GM21367 (cell line): ENCODE data around the gene GRM1.

Experiments
- ATAC-seq: cut with Tn5 transposase; IDR thresholded peaks from one replicate; pipeline ENCODE4 v1.9.1; 2021; ENCODE audit not compliant: unreplicated experiment

Gene GRM1

GRCh38 chr6:146434732-146435390 is 406.0 kb downstream of the GRM1 start:
- no peak for ATAC-seq

GRCh38 chr6:146441907-146442306 is 413.0 kb downstream of the GRM1 start:
- ATAC-seq: no peak

DNA sequence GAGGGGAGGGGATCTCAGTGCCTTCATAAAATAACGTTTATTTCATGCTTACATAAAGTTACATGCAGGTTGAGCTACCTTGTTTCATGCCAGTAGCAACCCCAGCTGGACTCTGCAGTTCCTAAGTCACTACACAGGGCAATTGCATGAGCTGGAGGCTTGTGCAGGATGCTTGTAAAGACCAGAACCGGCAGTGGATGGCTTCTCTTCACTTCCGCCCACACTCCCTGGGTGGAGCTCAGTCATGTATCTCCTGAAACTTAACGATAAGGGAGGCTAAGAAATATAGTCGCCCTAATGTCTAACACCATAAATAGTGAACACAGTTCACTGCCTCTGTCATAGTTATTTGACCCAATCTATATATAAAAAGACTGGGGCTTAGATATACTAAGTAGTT is 415.3 kb downstream of the GRM1 start:
- ATAC-seq: no peak

GRCh38 chr6:146445233-146445632 is 416.4 kb downstream of the GRM1 start:
- no peak for ATAC-seq

DNA sequence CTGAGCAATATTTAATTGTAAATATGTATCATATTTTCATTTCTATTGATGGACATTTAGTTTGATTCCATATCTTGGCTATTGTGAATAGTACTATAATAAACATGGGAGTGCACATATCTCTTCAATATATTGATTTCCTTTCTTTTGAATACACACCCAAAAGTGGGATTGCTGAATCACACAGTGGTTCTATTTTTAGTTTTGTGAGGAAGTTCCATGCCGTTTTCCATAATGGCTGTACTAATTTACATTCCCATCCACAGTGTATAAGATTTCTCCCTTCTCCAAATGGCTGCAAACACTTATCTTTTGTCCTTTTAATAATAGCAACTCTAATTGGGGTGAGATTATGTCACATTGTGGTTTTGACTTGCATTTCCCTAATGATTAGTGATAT is 428.0 kb downstream of the GRM1 start:
- ATAC-seq: no peak

DNA sequence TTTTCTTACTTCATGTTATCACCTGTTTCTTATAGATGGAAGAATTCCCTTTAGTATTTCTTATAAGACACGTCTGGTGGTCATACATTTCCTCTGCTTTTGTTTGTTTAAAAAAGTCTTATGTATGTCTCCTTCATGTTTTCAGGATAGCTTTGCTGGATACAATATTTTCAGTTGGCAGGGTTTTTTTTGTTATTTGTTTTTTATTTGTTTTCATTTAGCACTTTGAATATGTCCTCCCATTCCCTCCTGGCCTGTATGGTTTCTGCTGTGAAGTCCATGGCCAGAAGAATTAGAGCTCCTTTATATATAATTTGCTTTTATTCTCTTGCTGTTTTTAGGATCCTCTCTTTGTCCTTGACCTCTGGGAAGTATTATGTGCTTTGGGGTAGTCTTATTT is 432.1 kb downstream of the GRM1 start:
- ATAC-seq: no peak

DNA sequence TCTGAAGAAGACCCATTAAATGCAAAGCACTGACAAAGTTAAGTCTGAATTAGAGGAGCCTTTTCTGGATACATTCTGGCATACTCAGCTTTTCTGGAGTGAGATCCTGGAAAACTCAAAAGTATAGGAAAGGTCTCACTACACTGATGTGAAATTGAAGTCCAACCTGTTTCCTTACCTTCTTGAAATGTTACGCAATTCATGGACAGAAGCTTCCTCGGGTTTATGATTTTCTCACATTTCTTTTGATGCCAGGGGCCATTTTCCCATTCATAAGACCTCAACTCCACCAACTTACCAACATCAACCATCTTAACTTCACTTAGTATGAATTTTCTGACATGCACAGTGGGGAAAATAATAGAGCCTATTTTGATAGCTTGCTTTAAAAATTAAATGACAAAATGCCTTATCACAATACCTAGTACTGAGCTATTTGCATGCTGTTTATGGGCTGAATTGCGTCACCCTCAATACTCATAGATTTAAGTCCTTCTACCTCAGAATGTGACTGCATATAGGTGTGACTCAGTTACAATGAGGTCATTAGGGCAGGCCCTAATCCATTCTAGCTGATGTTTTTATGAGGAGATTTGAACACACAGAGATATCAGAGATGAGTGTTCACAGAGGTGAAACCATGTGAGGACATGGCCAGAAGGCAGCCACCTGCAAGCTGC is 441.4 kb downstream of the GRM1 start:
- ATAC-seq: no peak

DNA sequence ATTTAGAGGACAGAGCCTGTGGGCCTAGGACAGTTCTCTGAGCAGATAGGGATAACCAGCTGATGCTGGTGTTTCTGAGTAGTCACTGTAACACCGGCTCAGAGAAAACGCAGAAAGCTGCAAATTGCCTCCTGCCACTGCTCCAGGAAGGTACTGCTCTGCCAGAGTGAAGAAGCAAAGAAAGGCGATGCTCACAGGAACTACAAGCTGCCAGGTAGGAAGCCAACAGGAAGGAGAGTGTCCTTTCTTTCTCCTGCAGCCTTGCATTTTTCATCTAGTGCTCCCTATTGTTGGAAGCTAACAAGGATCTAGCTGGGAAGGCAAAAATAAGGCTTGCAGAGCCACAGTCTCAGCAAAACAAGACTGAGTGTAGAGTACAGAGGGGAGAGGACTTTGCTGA is 444.1 kb downstream of the GRM1 start:
- no peak for ATAC-seq

DNA sequence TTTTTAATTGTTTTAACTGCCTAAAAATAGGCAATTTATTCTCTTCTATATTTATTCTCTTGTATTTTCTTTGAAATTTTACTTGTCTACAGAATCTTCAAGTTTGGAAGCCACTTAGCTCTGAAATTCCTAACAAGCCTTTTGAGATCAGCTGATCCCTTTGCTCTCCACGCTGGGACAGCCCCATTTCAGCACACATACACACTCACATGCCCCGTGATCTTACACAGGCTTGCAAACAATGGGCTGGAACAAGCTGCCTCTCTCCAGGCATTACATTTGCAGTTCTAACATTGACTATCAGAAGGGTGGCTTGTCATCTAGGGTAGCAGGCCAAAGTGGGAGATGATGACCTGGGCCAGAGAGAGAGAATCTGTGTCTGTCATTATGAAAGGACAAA is 452.7 kb downstream of the GRM1 start:
- ATAC-seq: no peak

GRCh38 chr6:146484411-146484810 is 455.5 kb downstream of the GRM1 start:
- no peak for ATAC-seq
